Uterus (tissue), 4 donors: ENCODE results near the gene KRT6B. TPM values are rescaled to one million over a fixed set of nuclear protein-coding genes. Genes with fewer than 3 reads are reported as not detected.

Experiments used
- DNase-seq, 2 donors: peaks; one replicate each; pipeline ENCODE4 v3.0.0-alpha.2; 2019 to 2020
- H3K27ac ChIP-seq, 2 donors: fragments of 200-600 bp; sonication (generic); 1 replicate in 1 of 2; 2 replicates in 1 of 2; pipeline ENCODE4 v1.5.1; 2016 to 2018
- H3K27me3 ChIP-seq, 2 donors: fragments of 200-600 bp; sonication (generic); one replicate each; pipeline ENCODE4 v1.5.1; 2018 to 2019; ENCODE audit warnings: control low read depth in 1 of 2
- H3K36me3 ChIP-seq, 2 donors: fragments of 200-600 bp; sonication (generic); one replicate each; pipeline ENCODE4 v1.5.1; 2019; ENCODE audit warnings: control low read depth in 1 of 2
- H3K4me1 ChIP-seq, 2 donors: fragments of 200-600 bp; sonication (generic); one replicate each; pipeline ENCODE4 v1.5.1; 2018 to 2019; ENCODE audit warnings: control low read depth in 1 of 2
- H3K4me3 ChIP-seq, 2 donors: fragments of 200-600 bp; sonication (generic); 1 replicate in 1 of 2; 2 replicates in 1 of 2; pipeline ENCODE4 v1.5.1; 2018 to 2019; ENCODE audit warnings: mild to moderate bottlenecking in 1 of 2
- H3K9me3 ChIP-seq, 2 donors: fragments of 200-600 bp; sonication (generic); one replicate each; pipeline ENCODE4 v1.5.1; 2019; ENCODE audit warnings: control low read depth in 1 of 2
- POLR2A ChIP-seq, 2 donors: fragments of 450-650 bp; IDR thresholded peaks; one replicate each; pipeline ENCODE4 v1.6.1; 2016; ENCODE audit warnings: antibody characterized with exemption in 2 of 2, mild to moderate bottlenecking in 1 of 2, moderate library complexity in 1 of 2
- intact Hi-C: fragments of 100-400 bp; cut with DNase I; formaldehyde crosslinking; loops from one replicate; pipeline ENCODE4 v1.15.1; 2023; ENCODE audit warnings: low total_unique reads
- total RNA-seq, 4 donors: library from RNA; depleted of rRNA in 3 of 4; stranded (reverse); fragments of >200 nt in 3 of 4; gene quantifications; one replicate each; pipeline versions ENCODE4 v1.1.0 to v1.2.4, GENCODE V29; 2014 to 2023
- TF ChIP-seq, protein P1 (sequence below), 4 experiments: fragments of 200-600 bp in 2 of 4; fragments of 450-650 bp in 2 of 4; sonication (generic) in 2 of 4; IDR thresholded peaks; one replicate each; pipeline ENCODE4 v1.5.1; 2016 to 2019; ENCODE audit warnings: antibody characterized with exemption in 4 of 4, mild to moderate bottlenecking in 2 of 4, moderate library complexity in 1 of 4
- donor health status: DM: yes; HTN: yes; CAD: no.

KRT6B gene
- total RNA-seq, 4 donors from 2014 or later, result not detected

DNA sequence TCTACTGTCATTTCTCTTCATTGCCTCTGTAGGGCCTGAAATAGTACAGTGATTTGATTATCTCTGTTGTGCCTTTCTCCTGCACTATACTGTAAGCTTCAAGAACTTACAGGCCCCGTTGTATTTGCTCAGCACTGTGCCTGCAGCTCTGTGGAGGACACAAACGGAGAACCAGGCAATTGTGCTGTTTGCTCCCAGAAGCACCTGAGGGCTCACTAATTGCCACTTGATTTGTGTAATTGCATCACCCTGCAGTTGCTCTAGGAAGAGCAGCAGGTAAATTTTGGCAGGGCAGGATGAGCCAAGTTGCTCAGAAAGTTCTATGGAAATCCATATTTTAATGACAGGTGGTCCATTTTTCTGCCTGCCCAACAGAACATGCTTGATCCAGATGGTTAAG, 34.2 kb downstream of the KRT6B start:
- H3K27ac ChIP-seq, result peak overlapping the region in 1 of 2 donors; percentile 73
- no peaks in the 10 kb centered on the region for H3K36me3 ChIP-seq
- H3K9me3 ChIP-seq, result no peaks in the 10 kb centered on the region
- H3K4me3 ChIP-seq, result no peak overlapping the region
- no peak for DNase-seq
- no peak for TF ChIP-seq POLR2A (IDR thresholded peaks at IDR 0.05)
- TF ChIP-seq, protein P1, sequence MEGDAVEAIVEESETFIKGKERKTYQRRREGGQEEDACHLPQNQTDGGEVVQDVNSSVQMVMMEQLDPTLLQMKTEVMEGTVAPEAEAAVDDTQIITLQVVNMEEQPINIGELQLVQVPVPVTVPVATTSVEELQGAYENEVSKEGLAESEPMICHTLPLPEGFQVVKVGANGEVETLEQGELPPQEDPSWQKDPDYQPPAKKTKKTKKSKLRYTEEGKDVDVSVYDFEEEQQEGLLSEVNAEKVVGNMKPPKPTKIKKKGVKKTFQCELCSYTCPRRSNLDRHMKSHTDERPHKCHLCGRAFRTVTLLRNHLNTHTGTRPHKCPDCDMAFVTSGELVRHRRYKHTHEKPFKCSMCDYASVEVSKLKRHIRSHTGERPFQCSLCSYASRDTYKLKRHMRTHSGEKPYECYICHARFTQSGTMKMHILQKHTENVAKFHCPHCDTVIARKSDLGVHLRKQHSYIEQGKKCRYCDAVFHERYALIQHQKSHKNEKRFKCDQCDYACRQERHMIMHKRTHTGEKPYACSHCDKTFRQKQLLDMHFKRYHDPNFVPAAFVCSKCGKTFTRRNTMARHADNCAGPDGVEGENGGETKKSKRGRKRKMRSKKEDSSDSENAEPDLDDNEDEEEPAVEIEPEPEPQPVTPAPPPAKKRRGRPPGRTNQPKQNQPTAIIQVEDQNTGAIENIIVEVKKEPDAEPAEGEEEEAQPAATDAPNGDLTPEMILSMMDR (IDR thresholded peaks at IDR 0.05), result no peak
- intact Hi-C loops, result no loop called here
- H3K27me3 ChIP-seq, result no peaks in the 10 kb centered on the region
- peaks cover 0 to 10% of the 10 kb centered on the region in 2 donors for H3K4me1 ChIP-seq

DNA sequence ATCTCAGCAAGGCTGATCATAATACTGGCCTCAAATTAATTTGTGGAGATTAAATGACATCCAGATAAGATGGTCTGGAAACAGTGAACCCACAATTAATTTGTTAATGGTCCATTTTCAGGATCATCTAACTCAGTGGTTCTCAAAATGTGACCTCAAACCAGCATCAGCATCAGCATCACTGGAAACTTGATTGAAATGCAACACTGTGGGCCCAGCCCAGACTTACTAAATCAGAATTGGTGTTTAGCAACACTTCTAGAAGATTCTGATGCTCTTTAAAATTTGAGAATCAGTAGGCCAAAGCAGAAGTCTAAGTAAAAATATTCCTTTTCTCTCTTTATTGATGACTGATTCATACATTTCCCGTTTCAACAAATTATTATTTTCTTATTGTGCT, 35.2 kb downstream of the KRT6B start:
- H3K27me3 ChIP-seq, result no peaks in the 10 kb centered on the region
- no peaks in the 10 kb centered on the region for H3K36me3 ChIP-seq
- TF ChIP-seq POLR2A (IDR thresholded peaks at IDR 0.05), result no peak
- TF ChIP-seq, protein P1 (IDR thresholded peaks at IDR 0.05), result no peak
- no peak overlapping the region for H3K4me3 ChIP-seq
- H3K4me1 ChIP-seq, result peaks cover 0 to 10% of the 10 kb centered on the region in 2 donors
- H3K27ac ChIP-seq, result peak overlapping the region; percentile 62 to 73
- intact Hi-C loops, result no loop called here
- no peaks in the 10 kb centered on the region for H3K9me3 ChIP-seq
- DNase-seq, result no peak

DNA sequence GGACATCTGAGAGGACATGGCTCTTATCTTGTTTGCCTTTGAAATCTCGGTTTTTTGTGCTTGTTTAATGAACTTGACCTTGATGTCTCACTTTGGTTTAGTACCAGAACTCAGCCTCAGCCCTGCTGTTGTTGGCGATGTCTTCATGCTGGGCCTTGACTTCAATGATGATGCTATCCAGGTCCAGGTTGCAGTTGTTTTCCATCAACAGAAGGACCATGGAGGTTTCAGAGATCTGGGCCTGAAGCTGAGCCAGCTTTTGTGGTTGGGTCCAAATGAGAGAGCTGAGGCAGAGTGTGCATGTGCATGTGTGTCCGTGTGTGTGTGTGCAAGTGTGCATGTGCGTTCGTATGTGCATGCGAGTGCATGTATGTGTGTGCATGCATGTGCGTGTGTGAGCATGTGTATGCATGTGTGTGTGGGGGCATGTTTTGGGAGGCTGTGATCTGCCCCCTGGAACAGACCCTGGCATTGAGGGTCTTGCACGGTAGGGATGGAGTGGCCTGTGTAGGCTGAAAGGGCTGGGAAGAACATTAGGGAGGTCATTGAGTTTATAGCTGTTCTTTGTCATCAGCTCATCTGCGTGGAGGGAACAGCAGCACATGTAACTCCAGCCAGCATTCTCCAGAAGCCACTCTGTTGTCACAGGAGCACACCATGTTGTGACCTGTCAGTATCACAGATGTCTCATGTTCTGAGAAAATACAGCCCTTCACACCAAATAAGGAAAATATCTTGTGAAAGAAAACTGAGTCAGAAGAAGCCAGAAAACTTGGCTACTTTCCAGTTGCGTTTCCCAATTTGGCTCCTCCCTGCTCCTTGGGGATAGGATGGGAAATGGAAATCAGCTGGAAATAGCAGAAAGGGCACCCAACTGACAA, 35.8 kb downstream of the KRT6B start:
- DNase-seq, result peak; percentile 71 to 83
- Histone ChIP-seq H3K4me1 (peaks cover 0 to 10% of the 10 kb centered on the region in 2 donors), H3K27me3 (no peaks in the 10 kb centered on the region), H3K36me3 (no peaks in the 10 kb centered on the region), H3K9me3 (no peaks in the 10 kb centered on the region), H3K27ac (peak overlapping the region; percentile 62 to 75), H3K4me3 (no peak overlapping the region)
- intact Hi-C loops, result no loop called here
- no peak for TF ChIP-seq POLR2A (IDR thresholded peaks at IDR 0.05)
- TF ChIP-seq, protein P1 (IDR thresholded peaks at IDR 0.05), result no peak

DNA sequence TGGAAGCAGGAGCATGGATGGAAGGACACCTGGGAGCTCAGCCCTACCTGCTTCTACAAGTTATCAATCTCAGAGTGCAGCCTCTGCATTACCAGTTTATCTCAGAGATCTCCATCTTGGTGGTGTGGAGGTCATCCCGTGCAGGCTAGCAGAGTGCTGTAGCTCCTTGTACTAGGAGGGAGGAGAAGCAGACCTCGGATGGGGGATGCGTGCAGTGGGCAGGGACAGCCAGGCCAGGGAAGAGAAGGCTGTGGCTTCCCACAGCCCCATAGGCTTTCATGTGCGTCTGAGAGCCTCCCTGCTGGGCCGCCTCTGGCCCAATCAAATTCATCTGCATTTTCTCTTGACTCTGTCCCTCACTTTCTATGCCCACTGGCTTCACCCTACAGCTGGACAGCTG, 37.0 kb downstream of the KRT6B start:
- intact Hi-C loops, result no loop called here
- no peak overlapping the region for H3K4me3 ChIP-seq
- no peak for TF ChIP-seq POLR2A (IDR thresholded peaks at IDR 0.05)
- TF ChIP-seq, protein P1 (IDR thresholded peaks at IDR 0.05), result no peak
- H3K27ac ChIP-seq, result peak overlapping the region in 1 of 2 donors; percentile 75
- DNase-seq, result no peak
- H3K27me3 ChIP-seq, result no peaks in the 10 kb centered on the region
- H3K9me3 ChIP-seq, result no peaks in the 10 kb centered on the region
- H3K4me1 ChIP-seq, result peaks cover 0 to 10% of the 10 kb centered on the region in 2 donors
- H3K36me3 ChIP-seq, result no peaks in the 10 kb centered on the region

DNA sequence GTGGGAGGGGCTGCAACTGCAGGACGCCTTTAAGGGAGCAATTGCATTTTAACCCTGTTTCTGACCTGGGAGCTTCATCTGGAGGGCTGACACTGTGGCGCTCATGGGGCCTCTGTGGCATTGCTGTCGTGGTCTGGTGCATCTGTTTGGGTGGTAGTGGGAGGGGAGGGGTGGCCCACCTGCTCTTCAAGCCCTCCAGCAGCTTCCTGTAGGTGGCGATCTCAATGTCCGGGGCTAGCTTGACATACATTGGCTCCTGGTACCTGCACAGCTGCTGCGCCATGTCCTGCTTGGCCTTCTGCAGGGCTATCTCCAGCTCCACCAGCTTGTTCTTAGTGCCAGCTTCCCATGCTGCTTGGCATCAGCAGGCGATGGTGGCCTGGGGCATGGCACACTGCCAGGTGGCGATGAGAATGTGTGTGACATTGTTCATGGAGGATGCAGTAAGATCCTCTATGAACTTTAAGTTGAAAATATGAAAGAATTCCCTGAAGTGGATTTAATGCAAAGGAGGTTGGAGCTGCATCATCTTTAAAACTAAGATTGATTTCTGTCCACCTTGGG, 38.1 kb downstream of the KRT6B start:
- intact Hi-C loops, result no loop called here
- Histone ChIP-seq H3K36me3 (no peaks in the 10 kb centered on the region), H3K9me3 (no peaks in the 10 kb centered on the region), H3K27me3 (no peaks in the 10 kb centered on the region), H3K4me3 (no peak overlapping the region), H3K27ac (no peak overlapping the region), H3K4me1 (peaks cover 0 to 10% of the 10 kb centered on the region in 2 donors)
- no peak for DNase-seq
- TF ChIP-seq, protein P1 (IDR thresholded peaks at IDR 0.05), result no peak
- TF ChIP-seq POLR2A (IDR thresholded peaks at IDR 0.05), result no peak
